AG04450 (cell line): ENCODE results near the gene MRGPRG. TPM values are rescaled to one million over a fixed set of nuclear protein-coding genes. Genes with fewer than 3 reads are reported as not detected.

Source experiments
- CTCF ChIA-PET: fragments of 300-600, 350-600 bp; formaldehyde crosslinking; extraction: SDS; loops from one replicate; lab custom pipeline; 2022; ENCODE audit warnings: antibody characterized with exemption, inconsistent platforms; lab: Charles Lee
- POLR2A ChIA-PET: fragments of 350-600 bp; formaldehyde crosslinking; extraction: SDS; loops from one replicate; lab custom pipeline; 2021; ENCODE audit warnings: antibody characterized with exemption, inconsistent platforms; lab: Yijun Ruan, JAX
- DNase-seq: peaks from one replicate; pipeline ENCODE4 v3.0.0-alpha.2; 2011; ENCODE audit warnings: low read depth, low spot score
- H3K27ac ChIP-seq: one replicate; pipeline ENCODE4 v1.5.1; 2012; ENCODE audit warnings: low read depth, low read length, control low read depth
- H3K27me3 ChIP-seq: one replicate; pipeline ENCODE4 v1.6.0; 2012; ENCODE audit warnings: low read length; ENCODE audit not compliant: control insufficient read depth, insufficient read depth
- H3K4me3 ChIP-seq: 2 replicates; pipeline ENCODE4 v1.5.1; 2011; ENCODE audit warnings: mild to moderate bottlenecking, low read depth, low read length, control low read depth
- H3K9me3 ChIP-seq: 2 replicates; pipeline ENCODE4 v1.5.1; 2012; ENCODE audit warnings: low read length; ENCODE audit not compliant: control insufficient read depth, insufficient read depth
- CTCF ChIP-seq: IDR thresholded peaks from 2 replicates; pipeline ENCODE4 v1.5.1; 2011; ENCODE audit warnings: low read depth, low read length, control low read depth, inconsistent platforms
- polyA plus RNA-seq: library from polyadenylated mRNA; depleted of rRNA; stranded (reverse); fragments of >200 nt; gene quantifications from 2 replicates; pipeline ENCODE4 v1.2.3, GENCODE V29; 2011

Gene MRGPRG
- polyA plus RNA-seq, 1 experiment: not detected

- no peak overlapping the region for H3K4me3 ChIP-seq
- ChIA-PET POLR2A (no interaction called here), CTCF (no interaction called here)
- DNase-seq: no peak
- peaks cover 65% of the 10 kb centered on the region for H3K27me3 ChIP-seq
- no peak for TF ChIP-seq CTCF
- no peak overlapping the region for H3K27ac ChIP-seq
- H3K9me3 ChIP-seq: no peaks in the 10 kb centered on the region
Measured at GRCh38 chr11:3202305-3202704, 16.3 kb downstream of the MRGPRG start.

GRCh38 chr11:3201677-3202181, 16.9 kb downstream of the MRGPRG start:
- TF ChIP-seq CTCF: no peak
- no peak overlapping the region for H3K4me3 ChIP-seq
- H3K9me3 ChIP-seq: no peaks in the 10 kb centered on the region
- CTCF ChIA-PET: no interaction called here
- peaks cover 65% of the 10 kb centered on the region for H3K27me3 ChIP-seq
- H3K27ac ChIP-seq: no peak overlapping the region
- POLR2A ChIA-PET: no interaction called here
- no peak for DNase-seq

GRCh38 chr11:3201112-3201581, 17.5 kb downstream of the MRGPRG start:
- ChIA-PET POLR2A (no interaction called here), CTCF (no interaction called here)
- no peaks in the 10 kb centered on the region for H3K9me3 ChIP-seq
- TF ChIP-seq CTCF: no peak
- no peak overlapping the region for H3K4me3 ChIP-seq
- no peak for DNase-seq
- peaks cover 65% of the 10 kb centered on the region for H3K27me3 ChIP-seq
- no peak overlapping the region for H3K27ac ChIP-seq

- no peak overlapping the region for H3K27ac ChIP-seq
- TF ChIP-seq CTCF: no peak
- no peak overlapping the region for H3K4me3 ChIP-seq
- ChIA-PET CTCF (no interaction called here), POLR2A (no interaction called here)
- DNase-seq: no peak
- no peaks in the 10 kb centered on the region; the same call in 1 of the 2 replicates for H3K9me3 ChIP-seq
- peaks cover 63% of the 10 kb centered on the region for H3K27me3 ChIP-seq
Measured at GRCh38 chr11:3200388-3201111, 18.1 kb downstream of the MRGPRG start.

GRCh38 chr11:3199537-3200295, 18.9 kb downstream of the MRGPRG start:
- Histone ChIP-seq H3K27me3 (peaks cover 56% of the 10 kb centered on the region), H3K9me3 (no peaks in the 10 kb centered on the region; the same call in 1 of the 2 replicates), H3K4me3 (no peak overlapping the region), H3K27ac (no peak overlapping the region)
- no peak for DNase-seq
- TF ChIP-seq CTCF: no peak
- POLR2A ChIA-PET: no interaction called here
- CTCF ChIA-PET: no interaction called here
